Prostate gland (tissue), 2 donors: ENCODE measurements around the gene HDAC8.
A peak's percentile ranks its signal among the peaks of the same experiment; 100 is the strongest.

Source experiments
- POLR2A ChIP-seq: fragments of 450-650 bp; IDR thresholded peaks from one replicate; pipeline ENCODE4 v1.6.1; 2016; ENCODE audit warnings: antibody characterized with exemption, mild to moderate bottlenecking
- POLR2AphosphoS5 ChIP-seq: sonication (generic); formaldehyde crosslinking; IDR thresholded peaks from one replicate; pipeline ENCODE4 v1.6.1; 2017; ENCODE audit warnings: antibody characterized with exemption
- TF ChIP-seq, protein P1 (sequence below), 4 experiments: fragments of 200-600 bp in 2 of 4; fragments of 450-650 bp in 2 of 4; sonication (generic) in 2 of 4; IDR thresholded peaks; 1 replicate in 3 of 4; 2 replicates in 1 of 4; pipeline ENCODE4 v1.5.1; 2016 to 2019; ENCODE audit warnings: antibody characterized with exemption in 4 of 4, mild to moderate bottlenecking in 2 of 4, moderate library complexity in 2 of 4

DNA sequence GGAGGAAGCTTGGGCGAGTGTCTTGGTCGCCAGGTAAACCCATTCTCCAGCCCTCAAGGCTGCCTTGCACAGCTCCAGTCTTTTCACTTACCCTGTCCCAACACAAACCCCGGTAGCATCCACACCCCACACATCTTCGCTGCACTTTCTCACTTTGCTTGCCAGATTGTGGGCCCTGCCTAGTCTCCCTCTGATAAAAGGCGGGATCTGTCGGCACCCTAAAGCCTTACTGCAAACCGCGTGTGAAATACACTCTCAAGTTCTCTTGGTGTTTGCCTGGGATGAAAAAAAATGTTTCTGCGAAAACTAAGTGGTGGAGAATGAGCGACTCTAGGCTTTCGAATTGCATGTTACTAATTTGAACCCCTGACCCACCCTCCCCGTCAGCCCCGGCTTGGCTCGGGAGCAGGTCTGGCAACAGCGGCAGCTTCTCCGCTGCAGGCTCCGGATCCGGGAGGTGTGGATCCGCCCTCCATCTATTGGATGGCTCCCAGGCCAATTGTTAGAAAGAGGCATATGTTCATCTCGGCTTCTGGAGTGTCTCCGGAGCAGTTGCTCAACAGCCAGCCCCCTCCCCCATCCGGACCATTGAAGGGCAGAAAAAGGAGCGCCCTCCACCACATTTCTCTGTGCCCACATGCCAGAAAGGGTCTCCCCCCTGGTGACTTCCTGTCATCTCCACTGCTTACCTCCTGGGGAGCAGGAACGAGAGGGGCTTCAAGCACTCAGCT, 263.9 kb downstream of the HDAC8 start:
- TF ChIP-seq, protein P1, sequence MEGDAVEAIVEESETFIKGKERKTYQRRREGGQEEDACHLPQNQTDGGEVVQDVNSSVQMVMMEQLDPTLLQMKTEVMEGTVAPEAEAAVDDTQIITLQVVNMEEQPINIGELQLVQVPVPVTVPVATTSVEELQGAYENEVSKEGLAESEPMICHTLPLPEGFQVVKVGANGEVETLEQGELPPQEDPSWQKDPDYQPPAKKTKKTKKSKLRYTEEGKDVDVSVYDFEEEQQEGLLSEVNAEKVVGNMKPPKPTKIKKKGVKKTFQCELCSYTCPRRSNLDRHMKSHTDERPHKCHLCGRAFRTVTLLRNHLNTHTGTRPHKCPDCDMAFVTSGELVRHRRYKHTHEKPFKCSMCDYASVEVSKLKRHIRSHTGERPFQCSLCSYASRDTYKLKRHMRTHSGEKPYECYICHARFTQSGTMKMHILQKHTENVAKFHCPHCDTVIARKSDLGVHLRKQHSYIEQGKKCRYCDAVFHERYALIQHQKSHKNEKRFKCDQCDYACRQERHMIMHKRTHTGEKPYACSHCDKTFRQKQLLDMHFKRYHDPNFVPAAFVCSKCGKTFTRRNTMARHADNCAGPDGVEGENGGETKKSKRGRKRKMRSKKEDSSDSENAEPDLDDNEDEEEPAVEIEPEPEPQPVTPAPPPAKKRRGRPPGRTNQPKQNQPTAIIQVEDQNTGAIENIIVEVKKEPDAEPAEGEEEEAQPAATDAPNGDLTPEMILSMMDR (IDR thresholded peaks at IDR 0.05), result no peak
- TF ChIP-seq POLR2A (no peak), POLR2AphosphoS5 (peak; percentile 48)
